ENCODE data around the gene RBSN.

DNA sequence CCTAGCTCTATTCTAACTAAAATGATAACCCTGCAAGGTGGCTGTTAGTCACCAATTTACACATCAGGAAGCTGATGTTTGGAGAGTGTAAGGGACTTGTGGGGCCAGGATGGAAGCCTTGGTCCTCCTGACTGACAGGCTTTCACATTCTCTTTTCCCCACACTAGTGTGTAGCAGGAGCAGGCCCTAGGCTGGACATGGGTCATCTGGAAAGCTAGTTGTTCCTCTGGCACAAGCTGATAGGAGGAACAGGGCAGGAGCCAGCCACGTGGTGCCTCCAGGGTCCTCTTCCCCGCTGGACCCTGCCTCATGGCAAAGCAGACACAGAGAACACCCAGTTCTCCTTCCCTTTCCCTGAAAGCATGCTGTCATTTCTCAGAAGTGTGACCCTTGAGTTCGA lies 18.1 kb upstream of the RBSN start:
- TF ChIP-seq, protein P1, sequence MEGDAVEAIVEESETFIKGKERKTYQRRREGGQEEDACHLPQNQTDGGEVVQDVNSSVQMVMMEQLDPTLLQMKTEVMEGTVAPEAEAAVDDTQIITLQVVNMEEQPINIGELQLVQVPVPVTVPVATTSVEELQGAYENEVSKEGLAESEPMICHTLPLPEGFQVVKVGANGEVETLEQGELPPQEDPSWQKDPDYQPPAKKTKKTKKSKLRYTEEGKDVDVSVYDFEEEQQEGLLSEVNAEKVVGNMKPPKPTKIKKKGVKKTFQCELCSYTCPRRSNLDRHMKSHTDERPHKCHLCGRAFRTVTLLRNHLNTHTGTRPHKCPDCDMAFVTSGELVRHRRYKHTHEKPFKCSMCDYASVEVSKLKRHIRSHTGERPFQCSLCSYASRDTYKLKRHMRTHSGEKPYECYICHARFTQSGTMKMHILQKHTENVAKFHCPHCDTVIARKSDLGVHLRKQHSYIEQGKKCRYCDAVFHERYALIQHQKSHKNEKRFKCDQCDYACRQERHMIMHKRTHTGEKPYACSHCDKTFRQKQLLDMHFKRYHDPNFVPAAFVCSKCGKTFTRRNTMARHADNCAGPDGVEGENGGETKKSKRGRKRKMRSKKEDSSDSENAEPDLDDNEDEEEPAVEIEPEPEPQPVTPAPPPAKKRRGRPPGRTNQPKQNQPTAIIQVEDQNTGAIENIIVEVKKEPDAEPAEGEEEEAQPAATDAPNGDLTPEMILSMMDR (conservative IDR thresholded peaks at IDR 0.05) = no peak
- TF ChIP-seq EZH2 (IDR thresholded peaks at IDR 0.05; ENCODE audit: low read depth) = no peak

All from PC-9 (cell line).